HEK293 (cell line): ENCODE measurements around the gene MYBBP1A.

Experiments used
- CTCF ChIA-PET: fragments of 350-600 bp; formaldehyde crosslinking; extraction: SDS; loops from one replicate; lab custom pipeline; 2021; ENCODE audit warnings: antibody characterized with exemption; lab: Yijun Ruan, JAX
- POLR2A ChIA-PET: fragments of 300-600 bp; formaldehyde crosslinking; extraction: SDS; loops from one replicate; lab custom pipeline; 2020; ENCODE audit warnings: antibody characterized with exemption, inconsistent platforms; lab: Yijun Ruan, JAX
- H3K27ac ChIP-seq: fragments of 200-500 bp; sonication (Bioruptor generic); 2 replicates; pipeline ENCODE4 v1.5.1; 2014; ENCODE audit warnings: low read depth, low read length, control low read depth, inconsistent platforms; ENCODE audit errors: extremely low read depth
- H3K36me3 ChIP-seq, 2 experiments: fragments of 200-500 bp in 1 of 2; sonication (Bioruptor generic) in 1 of 2; 1 replicate in 1 of 2; 2 replicates in 1 of 2; pipeline ENCODE4 v1.5.1; 2014 to 2017; ENCODE audit warnings: inconsistent platforms in 2 of 2, low read length in 2 of 2; ENCODE audit not compliant: control insufficient read depth in 2 of 2, insufficient read depth in 1 of 2
- H3K4me1 ChIP-seq: fragments of 200-500 bp; sonication (Bioruptor generic); 2 replicates; pipeline ENCODE4 v1.5.1; 2014; ENCODE audit warnings: mild to moderate bottlenecking, low read length, inconsistent platforms; ENCODE audit not compliant: control insufficient read depth, insufficient read depth
- H3K4me3 ChIP-seq: 2 replicates; pipeline ENCODE4 v1.5.1; 2011; ENCODE audit warnings: low read depth, mild to moderate bottlenecking, control low read depth, low read length, moderate library complexity
- H3K9me3 ChIP-seq: fragments of 200-500 bp; sonication (Bioruptor generic); 2 replicates; pipeline ENCODE4 v1.5.1; 2014; ENCODE audit warnings: low read depth, low read length, inconsistent platforms; ENCODE audit not compliant: control insufficient read depth, insufficient read depth
- BCL11A ChIP-seq: fragments of 450-650 bp; formaldehyde crosslinking; IDR thresholded peaks from 2 replicates; pipeline ENCODE4 v1.5.1; 2016; ENCODE audit warnings: low read depth, missing biosample characterization, missing genetic modification characterization
- BCL11B ChIP-seq: fragments of 450-650 bp; formaldehyde crosslinking; IDR thresholded peaks from 2 replicates; pipeline ENCODE4 v1.5.1; 2016; ENCODE audit warnings: low read depth, missing biosample characterization, missing genetic modification characterization
- GLIS1 ChIP-seq: fragments of 450-650 bp; formaldehyde crosslinking; IDR thresholded peaks from 2 replicates; pipeline ENCODE4 v1.5.1; 2016; ENCODE audit warnings: missing biosample characterization, missing genetic modification characterization
- GLIS2 ChIP-seq: fragments of 450-650 bp; formaldehyde crosslinking; IDR thresholded peaks from 2 replicates; pipeline ENCODE4 v1.5.1; 2016; ENCODE audit warnings: missing biosample characterization, missing genetic modification characterization
- HOXD13 ChIP-seq: sonication (generic); formaldehyde crosslinking; IDR thresholded peaks from 2 replicates; pipeline ENCODE4 v1.8.0; 2022; ENCODE audit warnings: missing genetic modification reagents, borderline replicate concordance
- PATZ1 ChIP-seq: fragments of 450-650 bp; formaldehyde crosslinking; IDR thresholded peaks from 2 replicates; pipeline ENCODE4 v1.5.1; 2016; ENCODE audit warnings: missing biosample characterization, missing genetic modification characterization
- PRDM10 ChIP-seq: fragments of 450-650 bp; formaldehyde crosslinking; IDR thresholded peaks from 2 replicates; pipeline ENCODE4 v1.5.1; 2016; ENCODE audit warnings: missing biosample characterization, missing genetic modification characterization
- SALL2 ChIP-seq: fragments of 450-650 bp; formaldehyde crosslinking; IDR thresholded peaks from 2 replicates; pipeline ENCODE4 v1.5.0; 2017; ENCODE audit warnings: missing biosample characterization, mild to moderate bottlenecking, missing genetic modification characterization, borderline replicate concordance
- ZBTB48 ChIP-seq: fragments of 450-650 bp; formaldehyde crosslinking; IDR thresholded peaks from 2 replicates; pipeline ENCODE4 v1.5.1; 2016; ENCODE audit warnings: missing biosample characterization, missing genetic modification characterization
- ZBTB8A ChIP-seq: fragments of 450-650 bp; formaldehyde crosslinking; IDR thresholded peaks from 2 replicates; pipeline ENCODE4 v1.5.1; 2016; ENCODE audit warnings: missing biosample characterization, missing genetic modification characterization
- ZFP41 ChIP-seq: fragments of 450-650 bp; formaldehyde crosslinking; IDR thresholded peaks from 2 replicates; pipeline ENCODE4 v1.5.1; 2016; ENCODE audit warnings: missing biosample characterization, missing genetic modification characterization, borderline replicate concordance
- ZNF16 ChIP-seq: fragments of 450-650 bp; formaldehyde crosslinking; IDR thresholded peaks from 2 replicates; pipeline ENCODE4 v1.5.1; 2016; ENCODE audit warnings: low read depth, missing biosample characterization, missing genetic modification characterization
- ZNF292 ChIP-seq: fragments of 450-650 bp; formaldehyde crosslinking; IDR thresholded peaks from 2 replicates; pipeline ENCODE4 v1.5.1; 2016; ENCODE audit warnings: low read depth, missing biosample characterization, missing genetic modification characterization, borderline replicate concordance
- ZNF398 ChIP-seq: fragments of 450-650 bp; formaldehyde crosslinking; IDR thresholded peaks from 2 replicates; pipeline ENCODE4 v1.5.1; 2017; ENCODE audit warnings: missing biosample characterization, missing genetic modification characterization
- ZNF404 ChIP-seq: fragments of 450-650 bp; formaldehyde crosslinking; IDR thresholded peaks from 2 replicates; pipeline ENCODE4 v1.5.1; 2017; ENCODE audit warnings: missing biosample characterization, missing genetic modification characterization
- ZNF514 ChIP-seq: fragments of 450-650 bp; formaldehyde crosslinking; IDR thresholded peaks from 2 replicates; pipeline ENCODE4 v1.5.1; 2016; ENCODE audit warnings: missing biosample characterization, missing genetic modification characterization
- ZNF548 ChIP-seq: fragments of 450-650 bp; formaldehyde crosslinking; IDR thresholded peaks from 2 replicates; pipeline ENCODE4 v1.5.1; 2016; ENCODE audit warnings: missing biosample characterization, missing genetic modification characterization
- ZNF558 ChIP-seq: fragments of 450-650 bp; formaldehyde crosslinking; IDR thresholded peaks from 2 replicates; pipeline ENCODE4 v1.5.1; 2016; ENCODE audit warnings: missing biosample characterization, missing genetic modification characterization
- ZNF791 ChIP-seq: fragments of 450-650 bp; formaldehyde crosslinking; IDR thresholded peaks from 2 replicates; pipeline ENCODE4 v1.5.1; 2016; ENCODE audit warnings: missing biosample characterization, missing genetic modification characterization
- ZNF830 ChIP-seq: fragments of 450-650 bp; IDR thresholded peaks from 2 replicates; pipeline ENCODE4 v1.5.0; 2018; ENCODE audit warnings: missing biosample characterization, missing genetic modification characterization, low read depth, mild to moderate bottlenecking, moderate library complexity
- TF ChIP-seq, protein P1 (sequence below): fragments of 450-650 bp; formaldehyde crosslinking; IDR thresholded peaks from 2 replicates; pipeline ENCODE4 v1.5.1; 2017; ENCODE audit warnings: missing biosample characterization, missing genetic modification characterization

Gene MYBBP1A

DNA sequence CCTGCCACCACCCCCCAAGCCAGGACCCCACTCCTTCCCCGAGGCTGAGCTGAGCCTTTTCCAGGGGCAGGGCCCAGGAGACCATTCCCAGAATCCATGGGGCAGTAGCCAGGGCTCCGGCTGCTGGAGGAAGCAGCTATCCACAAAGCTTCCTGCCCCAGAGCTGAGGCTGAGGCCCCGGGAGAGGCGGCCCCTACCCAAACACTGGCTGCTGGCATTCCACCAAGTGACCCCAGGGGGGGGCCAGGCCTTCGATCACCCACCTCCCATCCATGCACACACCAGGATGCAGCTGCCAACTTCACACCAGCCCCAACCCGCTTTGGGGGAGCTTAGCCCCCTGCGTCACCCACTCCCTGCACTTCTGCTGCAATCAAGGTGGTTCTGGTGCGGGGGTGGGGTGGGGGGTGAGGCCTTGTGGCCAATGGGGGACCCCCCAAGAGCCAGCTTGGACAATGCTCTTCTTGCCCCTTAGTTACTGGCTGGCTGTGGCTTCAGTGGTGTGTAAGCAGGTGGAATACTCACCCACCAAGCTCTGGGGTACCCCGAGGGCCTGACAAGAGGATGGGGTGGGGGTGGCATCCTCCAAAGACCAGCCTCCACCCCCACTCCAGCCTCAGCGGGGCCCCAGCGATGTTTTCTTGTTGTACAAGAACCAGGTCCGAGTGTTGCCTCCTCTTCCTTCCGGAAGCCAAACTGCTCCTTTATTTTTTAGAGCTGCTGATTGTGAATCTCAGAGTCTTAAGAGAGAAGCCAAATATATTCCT is 16.8 kb downstream of the MYBBP1A start:
- H3K4me3 ChIP-seq = no peak overlapping the region
- H3K9me3 ChIP-seq = no peaks in the 10 kb centered on the region
- TF ChIP-seq PATZ1 (tag by site-specific recombination) (peak; percentile 35; the same call in 1 of the 2 replicates), SALL2 (tag by site-specific recombination) (no peak), GLIS2 (peak; percentile 41; the same call in 1 of the 2 replicates)
- H3K4me1 ChIP-seq = no peaks in the 10 kb centered on the region
- CTCF ChIA-PET = interaction anchor here (0.6 to 1.1 kb wide), 5 partner anchors 10 to 375 kb away, joined by 3 to 4 read pairs (median 3); no protein-coding TSS in a partner anchor
- peaks cover 0 to 65% of the 10 kb centered on the region in 2 experiments; a peak in 2 of 3 replicates for H3K36me3 ChIP-seq
- no peak overlapping the region for H3K27ac ChIP-seq
- POLR2A ChIA-PET = interaction anchor here (0.6 to 1.8 kb wide), 7 partner anchors 7 to 388 kb away, joined by 3 to 9 read pairs (median 4); partner anchors contain the start of gene MYBBP1A

DNA sequence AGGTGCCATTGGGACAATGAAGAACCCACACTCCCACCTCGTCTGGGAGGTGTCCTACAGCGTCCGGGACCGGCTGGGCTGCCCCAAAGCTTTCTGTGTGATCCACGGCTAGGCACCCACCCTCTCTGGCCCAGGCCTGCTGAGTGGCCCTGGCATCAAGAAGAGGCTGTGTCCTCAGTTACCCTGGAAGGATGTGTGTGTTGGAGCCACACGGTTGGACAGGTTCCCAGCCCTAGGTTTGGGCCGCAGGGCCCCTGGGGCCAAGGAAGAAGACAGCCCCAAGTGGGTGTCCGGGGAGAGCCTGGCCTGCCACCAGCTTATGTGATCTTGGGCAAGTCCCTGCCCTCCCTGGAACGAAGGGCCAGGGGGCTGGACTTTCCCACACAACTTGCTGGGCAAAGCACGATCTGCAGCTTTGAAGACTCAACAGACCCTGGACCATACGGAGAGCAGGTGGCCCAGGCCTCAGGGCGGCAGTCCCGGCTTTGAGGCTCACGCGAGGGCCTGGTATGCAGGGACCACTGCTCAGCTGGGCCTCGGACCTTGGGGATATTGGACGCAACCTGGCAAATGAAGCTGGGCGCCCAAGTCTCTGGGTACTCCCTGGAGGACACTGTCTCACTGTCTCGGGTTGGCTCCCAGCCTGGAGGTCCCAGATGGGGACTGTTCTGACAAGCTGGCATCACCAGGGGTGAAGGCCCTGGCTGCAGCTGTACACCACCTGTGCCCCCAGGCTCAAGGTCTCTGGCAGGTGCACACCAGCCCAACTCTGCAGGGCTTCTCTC is 17.5 kb downstream of the MYBBP1A start:
- CTCF ChIA-PET = interaction anchor here (0.6 to 1.1 kb wide), 4 partner anchors 10 to 376 kb away, joined by 3 to 4 read pairs (median 3); no protein-coding TSS in a partner anchor
- H3K4me3 ChIP-seq = no peak overlapping the region
- POLR2A ChIA-PET = interaction anchor here (0.6 to 1.8 kb wide), 8 partner anchors 8 to 117 kb away, joined by 3 to 9 read pairs (median 4); partner anchors contain the start of gene MYBBP1A
- no peaks in the 10 kb centered on the region for H3K4me1 ChIP-seq
- H3K36me3 ChIP-seq = peaks cover 0 to 58% of the 10 kb centered on the region in 2 experiments; a peak in 2 of 3 replicates
- H3K27ac ChIP-seq = no peak overlapping the region
- no peaks in the 10 kb centered on the region for H3K9me3 ChIP-seq
- no peak for TF ChIP-seq ZNF292 (tag by site-specific recombination)
- no peak for TF ChIP-seq GLIS1 (tag by site-specific recombination)
- no peak for TF ChIP-seq ZBTB48
- no peak for TF ChIP-seq ZNF830 (tag by site-specific recombination)
- TF ChIP-seq BCL11B = no peak
- TF ChIP-seq, protein P1, sequence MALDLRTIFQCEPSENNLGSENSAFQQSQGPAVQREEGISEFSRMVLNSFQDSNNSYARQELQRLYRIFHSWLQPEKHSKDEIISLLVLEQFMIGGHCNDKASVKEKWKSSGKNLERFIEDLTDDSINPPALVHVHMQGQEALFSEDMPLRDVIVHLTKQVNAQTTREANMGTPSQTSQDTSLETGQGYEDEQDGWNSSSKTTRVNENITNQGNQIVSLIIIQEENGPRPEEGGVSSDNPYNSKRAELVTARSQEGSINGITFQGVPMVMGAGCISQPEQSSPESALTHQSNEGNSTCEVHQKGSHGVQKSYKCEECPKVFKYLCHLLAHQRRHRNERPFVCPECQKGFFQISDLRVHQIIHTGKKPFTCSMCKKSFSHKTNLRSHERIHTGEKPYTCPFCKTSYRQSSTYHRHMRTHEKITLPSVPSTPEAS (tag by site-specific recombination) = no peak
- TF ChIP-seq ZNF398 (tag by site-specific recombination) = no peak
- TF ChIP-seq ZNF791 = no peak
- TF ChIP-seq PRDM10 (tag by site-specific recombination) = no peak
- no peak for TF ChIP-seq BCL11A (tag by site-specific recombination)
- no peak for TF ChIP-seq ZFP41 (tag by site-specific recombination)
- TF ChIP-seq ZNF514 (tag by site-specific recombination) = no peak
- no peak for TF ChIP-seq ZNF404 (tag by site-specific recombination)
- no peak for TF ChIP-seq HOXD13 (CRISPR knock-in tag)
- no peak for TF ChIP-seq ZNF16 (tag by site-specific recombination)
- TF ChIP-seq ZNF558 (tag by site-specific recombination) = no peak
- TF ChIP-seq ZBTB8A (tag by site-specific recombination) = no peak
- TF ChIP-seq ZNF548 (tag by site-specific recombination) = no peak
